Activated T-cell treated with anti-CD3 and anti-CD28 coated beads, Interleukin-2, amount 50 U/mL, for 24 hours (primary cell): ENCODE measurements around the gene GADL1.

Experiments
- DNase-seq: peaks from one replicate; pipeline ENCODE4 v3.0.0-alpha.2; 2020
- H3K27ac Mint-ChIP-seq: 2 replicates; pipeline ENCODE4 v1.8.0; 2020; ENCODE audit warnings: mild to moderate bottlenecking, mixed read lengths
- H3K27me3 Mint-ChIP-seq: 2 replicates; pipeline ENCODE4 v1.8.0; 2020; ENCODE audit warnings: mixed read lengths
- H3K36me3 Mint-ChIP-seq: 2 replicates; pipeline ENCODE4 v1.8.0; 2020; ENCODE audit warnings: low read depth, mixed read lengths
- H3K4me1 Mint-ChIP-seq: 2 replicates; pipeline ENCODE4 v1.8.0; 2020; ENCODE audit warnings: low read depth, mixed read lengths
- H3K4me3 Mint-ChIP-seq: 2 replicates; pipeline ENCODE4 v1.8.0; 2020; ENCODE audit warnings: mild to moderate bottlenecking, moderate library complexity, mixed read lengths
- H3K9me3 Mint-ChIP-seq: 2 replicates; pipeline ENCODE4 v1.8.0; 2020; ENCODE audit warnings: mixed read lengths

GADL1 gene

DNA sequence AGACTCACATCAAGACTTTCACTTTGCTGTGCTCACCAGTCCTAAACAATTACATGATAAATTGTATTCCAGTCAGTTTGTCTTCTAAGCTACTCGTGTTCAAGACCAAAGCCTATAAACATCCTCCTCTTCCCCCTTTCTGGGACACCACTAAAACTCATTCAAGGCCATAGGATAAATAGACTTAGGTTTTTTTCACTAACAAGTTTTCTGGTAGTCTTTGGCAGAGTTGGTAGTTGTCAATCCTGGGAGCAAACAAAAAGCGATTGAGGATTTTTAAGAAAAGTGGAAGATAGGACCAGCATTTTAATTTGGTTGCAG is 173.2 kb downstream of the GADL1 start:
- Mint-ChIP-seq H3K27me3 (no peaks in the 10 kb centered on the region), H3K36me3 (no peaks in the 10 kb centered on the region), H3K9me3 (no peaks in the 10 kb centered on the region), H3K4me1 (no peaks in the 10 kb centered on the region), H3K4me3 (no peak overlapping the region), H3K27ac (no peak overlapping the region)
- DNase-seq: no peak

DNA sequence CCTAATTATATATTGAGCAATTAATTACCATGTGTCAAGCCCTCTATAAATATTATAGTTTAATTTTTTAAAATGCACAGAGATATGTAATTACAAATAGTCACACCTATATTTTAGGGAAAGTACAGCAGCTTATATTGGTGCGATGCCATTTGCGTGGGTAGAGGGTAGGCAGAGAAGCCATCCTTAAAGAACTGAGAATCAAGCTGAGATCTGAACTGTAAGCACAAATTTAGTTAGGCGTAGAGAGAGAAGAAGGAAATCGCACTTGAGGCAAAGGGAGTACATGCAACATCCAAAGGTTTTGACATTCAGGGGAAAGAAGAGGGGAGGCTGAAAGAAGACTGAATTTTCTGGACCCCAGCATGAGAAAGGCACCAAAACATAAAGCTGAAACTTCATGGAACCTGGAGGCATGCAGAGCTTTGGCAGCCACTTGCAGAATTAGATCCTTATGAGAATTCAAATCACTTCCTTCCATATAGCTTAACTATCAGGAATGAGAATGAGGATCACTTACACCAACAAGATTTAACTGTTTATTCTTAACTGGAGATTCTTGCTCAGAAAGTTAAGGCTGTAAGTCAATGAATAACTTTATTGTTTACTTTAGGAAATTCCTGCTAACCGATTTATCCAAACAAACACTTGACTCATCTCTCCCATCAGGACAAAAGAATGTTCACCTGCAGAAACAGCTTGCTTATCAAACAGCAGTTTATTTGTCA is 173.7 kb downstream of the GADL1 start:
- no peak overlapping the region for H3K27ac Mint-ChIP-seq
- H3K4me1 Mint-ChIP-seq: no peaks in the 10 kb centered on the region
- DNase-seq: no peak
- no peaks in the 10 kb centered on the region for H3K27me3 Mint-ChIP-seq
- H3K9me3 Mint-ChIP-seq: no peaks in the 10 kb centered on the region
- H3K36me3 Mint-ChIP-seq: no peaks in the 10 kb centered on the region
- H3K4me3 Mint-ChIP-seq: no peak overlapping the region

DNA sequence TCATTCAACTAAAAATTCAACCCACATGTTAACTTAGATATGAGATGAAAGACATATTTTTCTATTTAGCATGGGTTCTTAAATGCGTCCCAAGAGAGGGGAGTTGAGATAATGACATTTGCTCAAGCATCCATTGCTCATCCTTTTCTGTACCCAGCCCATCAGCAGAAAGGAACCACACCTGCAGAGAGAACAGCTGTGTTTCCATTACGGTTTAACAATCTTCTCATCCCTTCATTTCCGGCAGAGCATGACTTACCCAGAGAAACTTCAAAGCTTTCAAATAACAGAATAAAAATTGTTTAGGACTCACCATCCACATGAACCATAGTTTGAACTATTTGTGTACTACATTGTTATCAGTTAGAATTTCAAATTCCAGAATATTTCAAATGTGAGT is 174.9 kb downstream of the GADL1 start:
- Mint-ChIP-seq H3K4me1 (no peaks in the 10 kb centered on the region), H3K36me3 (no peaks in the 10 kb centered on the region), H3K4me3 (no peak overlapping the region), H3K27me3 (no peaks in the 10 kb centered on the region), H3K9me3 (no peaks in the 10 kb centered on the region), H3K27ac (no peak overlapping the region)
- DNase-seq: no peak

DNA sequence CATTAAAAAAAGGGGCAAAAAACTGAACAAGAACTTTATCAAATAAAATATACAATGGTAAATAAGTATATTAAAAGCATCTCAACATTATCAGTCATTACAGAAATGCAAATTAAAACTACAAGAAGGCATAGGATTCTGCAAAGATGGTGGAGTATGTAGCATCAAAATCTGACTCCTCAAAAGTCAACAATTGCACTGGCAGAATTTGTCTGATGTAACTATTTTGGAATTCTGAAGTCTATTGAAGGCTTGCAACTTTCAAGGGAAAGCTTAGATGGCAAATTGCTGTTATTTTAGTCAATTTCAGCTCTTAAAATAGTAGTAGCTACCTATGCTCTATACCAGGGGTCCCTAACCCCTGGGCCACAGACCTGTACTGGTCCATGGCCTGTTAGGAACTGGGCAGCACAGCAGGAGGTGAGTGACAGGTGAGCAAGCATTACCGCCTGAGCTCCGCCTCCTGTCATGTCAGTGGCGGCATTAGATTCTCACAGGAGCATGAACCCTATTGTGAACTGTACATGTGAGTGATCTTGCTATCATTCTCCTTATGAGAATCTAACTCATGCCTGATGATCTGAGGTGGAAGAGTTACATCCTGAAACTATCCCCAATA is 180.5 kb downstream of the GADL1 start:
- no peaks in the 10 kb centered on the region for H3K36me3 Mint-ChIP-seq
- H3K4me3 Mint-ChIP-seq: no peak overlapping the region
- H3K27ac Mint-ChIP-seq: no peak overlapping the region
- peaks cover 7% of the 10 kb centered on the region for H3K4me1 Mint-ChIP-seq
- DNase-seq: no peak
- no peaks in the 10 kb centered on the region for H3K27me3 Mint-ChIP-seq
- no peaks in the 10 kb centered on the region for H3K9me3 Mint-ChIP-seq

DNA sequence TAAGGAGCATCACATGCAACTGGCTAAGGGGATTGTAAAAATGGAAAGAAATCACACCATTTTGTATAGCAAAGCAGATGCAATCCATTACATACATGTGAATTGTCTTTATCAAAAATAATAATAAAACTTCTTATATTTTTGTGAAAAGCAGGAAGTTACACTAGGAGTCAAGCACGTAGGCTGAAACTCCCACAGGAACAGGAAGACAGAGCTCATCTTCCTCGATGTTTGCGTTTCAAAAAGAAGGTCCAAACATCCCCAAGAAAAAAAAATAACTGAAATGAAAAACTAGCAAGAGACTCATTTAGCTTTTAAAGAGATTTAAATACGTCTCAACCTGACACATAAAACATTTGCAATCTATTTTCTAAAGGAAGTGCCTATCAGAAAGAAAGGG is 181.5 kb downstream of the GADL1 start:
- Mint-ChIP-seq H3K36me3 (no peaks in the 10 kb centered on the region), H3K4me1 (peaks cover 12% of the 10 kb centered on the region), H3K4me3 (no peak overlapping the region), H3K9me3 (no peaks in the 10 kb centered on the region), H3K27me3 (no peaks in the 10 kb centered on the region), H3K27ac (no peak overlapping the region)
- no peak for DNase-seq

DNA sequence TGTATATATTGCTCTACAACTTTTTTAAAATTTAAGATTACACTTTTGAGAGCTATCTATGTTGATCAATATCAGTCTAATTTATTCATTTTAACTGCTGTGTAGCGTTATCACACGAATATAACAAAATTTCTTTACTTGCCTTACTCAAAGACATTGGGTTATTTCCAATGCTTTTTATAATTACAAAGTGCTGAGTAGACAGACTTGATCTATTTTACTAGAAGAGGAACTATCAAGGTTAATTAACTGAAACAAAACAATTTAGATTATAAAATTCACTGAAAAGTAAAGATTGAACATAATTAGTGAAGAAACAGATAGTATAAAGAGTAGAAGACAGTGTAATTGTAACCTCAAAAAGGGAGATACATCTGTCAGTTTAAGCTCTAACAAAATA is 182.6 kb downstream of the GADL1 start:
- H3K4me3 Mint-ChIP-seq: no peak overlapping the region
- H3K36me3 Mint-ChIP-seq: no peaks in the 10 kb centered on the region
- no peak overlapping the region for H3K27ac Mint-ChIP-seq
- DNase-seq: no peak
- no peaks in the 10 kb centered on the region for H3K27me3 Mint-ChIP-seq
- peaks cover 2% of the 10 kb centered on the region for H3K9me3 Mint-ChIP-seq
- peaks cover 15% of the 10 kb centered on the region for H3K4me1 Mint-ChIP-seq

DNA sequence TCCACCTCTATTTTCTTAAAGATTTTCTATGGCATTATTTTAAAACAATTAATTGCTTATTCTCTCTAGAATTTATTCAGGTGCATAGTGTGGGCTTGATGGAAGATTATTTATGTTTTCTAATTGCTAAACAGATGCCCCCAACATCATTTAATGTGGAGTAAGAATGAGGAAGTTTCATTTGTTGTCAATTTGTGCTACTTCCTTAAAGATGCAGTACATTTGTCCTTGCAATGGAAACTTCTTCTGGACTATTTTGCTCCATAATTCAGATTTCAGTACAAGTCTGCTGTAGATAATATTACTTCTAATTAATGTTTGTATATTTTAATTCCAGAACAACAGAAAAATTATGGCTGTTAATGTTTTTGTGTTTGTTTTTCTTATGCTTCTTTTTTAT is 183.3 kb downstream of the GADL1 start:
- Mint-ChIP-seq H3K4me1 (peaks cover 15% of the 10 kb centered on the region), H3K4me3 (no peak overlapping the region), H3K9me3 (peaks cover 2% of the 10 kb centered on the region), H3K27ac (no peak overlapping the region), H3K27me3 (no peaks in the 10 kb centered on the region), H3K36me3 (no peaks in the 10 kb centered on the region)
- DNase-seq: no peak

DNA sequence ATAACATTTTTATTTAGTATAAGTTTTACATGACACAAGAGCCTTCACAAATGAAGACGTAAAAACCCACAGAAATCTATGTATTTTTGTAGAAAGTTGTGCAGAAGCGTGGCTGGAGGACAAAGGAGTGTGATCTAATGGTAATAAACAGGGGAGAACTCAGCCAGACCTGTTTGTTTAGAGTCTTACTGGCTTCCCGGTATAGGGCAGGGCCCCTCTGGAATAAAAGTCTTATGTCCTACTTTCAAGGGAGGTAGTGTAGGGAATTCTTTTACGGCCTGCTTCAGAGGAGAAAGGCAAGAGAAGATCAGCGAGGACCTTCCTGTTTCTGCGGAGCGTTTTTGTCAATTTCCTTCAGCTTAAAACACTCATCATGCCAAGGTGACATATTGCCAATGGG is 184.4 kb downstream of the GADL1 start:
- no peak overlapping the region for H3K4me3 Mint-ChIP-seq
- H3K36me3 Mint-ChIP-seq: peaks cover 4% of the 10 kb centered on the region
- H3K27ac Mint-ChIP-seq: no peak overlapping the region
- H3K9me3 Mint-ChIP-seq: peaks cover 2% of the 10 kb centered on the region
- peaks cover 15% of the 10 kb centered on the region for H3K4me1 Mint-ChIP-seq
- no peaks in the 10 kb centered on the region for H3K27me3 Mint-ChIP-seq
- DNase-seq: no peak

DNA sequence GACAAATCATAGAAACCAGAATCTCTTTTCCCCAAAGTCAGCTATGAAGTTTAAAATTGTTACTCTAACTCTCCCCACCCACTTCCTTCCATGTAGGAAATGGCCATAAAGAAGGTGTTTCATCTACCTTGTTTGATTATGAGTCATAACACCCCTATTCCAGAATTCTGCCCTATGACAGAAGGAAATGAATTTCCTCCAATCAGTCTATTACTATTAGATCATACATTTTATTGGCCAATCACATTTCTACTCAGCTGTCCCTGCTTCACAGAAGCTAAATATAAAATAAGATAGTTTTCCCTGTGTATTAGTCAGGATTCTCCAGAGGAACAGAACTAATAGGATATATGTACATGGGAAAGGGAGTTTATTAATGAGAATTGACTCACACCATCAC is 186.0 kb downstream of the GADL1 start:
- H3K36me3 Mint-ChIP-seq: peaks cover 8% of the 10 kb centered on the region
- H3K27me3 Mint-ChIP-seq: no peaks in the 10 kb centered on the region
- H3K4me3 Mint-ChIP-seq: no peak overlapping the region
- H3K27ac Mint-ChIP-seq: no peak overlapping the region
- peaks cover 20% of the 10 kb centered on the region for H3K4me1 Mint-ChIP-seq
- DNase-seq: no peak
- H3K9me3 Mint-ChIP-seq: peaks cover 2% of the 10 kb centered on the region

DNA sequence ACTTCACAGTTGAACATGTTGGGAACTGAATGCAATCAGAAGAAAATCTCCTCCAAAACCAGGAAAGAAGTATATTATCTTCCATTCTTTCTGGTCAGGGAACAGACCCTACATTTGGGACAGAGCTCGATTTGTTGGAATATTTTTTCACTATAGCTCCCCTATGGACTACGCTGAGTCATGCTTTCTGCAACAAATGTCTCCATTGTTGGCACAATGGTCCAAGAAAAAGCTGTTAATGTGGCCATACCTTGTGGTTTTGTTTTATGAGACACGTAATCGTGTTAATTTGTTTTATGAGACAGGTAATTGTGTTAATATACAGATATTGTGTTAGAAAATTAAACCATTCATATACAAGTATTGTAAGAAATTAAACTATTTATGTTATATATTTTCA is 186.6 kb downstream of the GADL1 start:
- no peaks in the 10 kb centered on the region for H3K27me3 Mint-ChIP-seq
- H3K36me3 Mint-ChIP-seq: peaks cover 14% of the 10 kb centered on the region
- H3K27ac Mint-ChIP-seq: no peak overlapping the region
- DNase-seq: no peak
- peaks cover 2% of the 10 kb centered on the region for H3K9me3 Mint-ChIP-seq
- H3K4me3 Mint-ChIP-seq: no peak overlapping the region
- peaks cover 19% of the 10 kb centered on the region for H3K4me1 Mint-ChIP-seq

DNA sequence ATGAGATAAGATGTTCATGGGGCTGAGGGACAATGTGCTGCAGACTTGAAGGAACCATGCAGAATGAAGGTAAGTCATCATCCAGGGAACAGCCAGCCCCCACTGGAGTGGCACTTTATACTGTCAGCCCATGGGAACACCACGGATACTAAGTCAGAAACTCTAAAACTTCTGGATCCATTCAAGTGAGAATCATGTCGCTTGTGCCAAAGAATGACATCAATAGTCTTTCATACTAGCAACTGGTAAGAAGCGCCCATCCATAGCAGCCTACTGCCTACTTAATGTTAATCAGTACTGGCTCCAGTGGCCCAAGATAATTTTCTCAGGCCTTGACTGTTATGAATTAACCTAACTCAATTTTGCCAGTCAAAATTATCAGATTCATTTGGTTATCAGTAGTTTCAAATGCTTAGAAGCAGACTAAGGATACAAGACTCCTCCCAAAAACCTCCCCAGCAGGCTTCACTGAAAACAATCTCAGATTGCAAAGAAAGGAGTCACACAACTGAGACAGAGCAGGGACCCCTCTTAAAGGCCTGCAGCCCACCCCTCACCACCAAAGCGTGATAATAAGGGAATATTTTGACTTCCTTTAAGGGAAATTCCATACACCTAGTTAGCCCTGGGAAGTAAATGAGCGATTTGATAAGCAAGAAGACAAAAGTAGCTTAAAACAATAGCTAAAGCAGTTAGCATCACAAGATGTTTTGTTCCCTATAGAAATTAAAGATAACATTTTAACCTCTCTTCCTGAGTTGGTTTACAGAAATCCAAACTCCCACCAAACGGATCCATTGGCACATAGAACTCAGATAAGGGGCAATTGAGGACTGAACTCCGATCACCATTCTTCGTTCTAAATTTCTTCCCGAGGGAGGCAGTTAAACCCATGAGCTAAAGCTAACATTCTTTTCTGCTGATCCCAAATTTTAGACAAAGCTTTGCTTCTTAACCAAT is 189.2 kb downstream of the GADL1 start:
- Mint-ChIP-seq H3K4me1 (peaks cover 21% of the 10 kb centered on the region), H3K36me3 (peaks cover 26% of the 10 kb centered on the region), H3K9me3 (peaks cover 2% of the 10 kb centered on the region), H3K4me3 (no peak overlapping the region), H3K27ac (no peak overlapping the region), H3K27me3 (no peaks in the 10 kb centered on the region)
- DNase-seq: no peak

DNA sequence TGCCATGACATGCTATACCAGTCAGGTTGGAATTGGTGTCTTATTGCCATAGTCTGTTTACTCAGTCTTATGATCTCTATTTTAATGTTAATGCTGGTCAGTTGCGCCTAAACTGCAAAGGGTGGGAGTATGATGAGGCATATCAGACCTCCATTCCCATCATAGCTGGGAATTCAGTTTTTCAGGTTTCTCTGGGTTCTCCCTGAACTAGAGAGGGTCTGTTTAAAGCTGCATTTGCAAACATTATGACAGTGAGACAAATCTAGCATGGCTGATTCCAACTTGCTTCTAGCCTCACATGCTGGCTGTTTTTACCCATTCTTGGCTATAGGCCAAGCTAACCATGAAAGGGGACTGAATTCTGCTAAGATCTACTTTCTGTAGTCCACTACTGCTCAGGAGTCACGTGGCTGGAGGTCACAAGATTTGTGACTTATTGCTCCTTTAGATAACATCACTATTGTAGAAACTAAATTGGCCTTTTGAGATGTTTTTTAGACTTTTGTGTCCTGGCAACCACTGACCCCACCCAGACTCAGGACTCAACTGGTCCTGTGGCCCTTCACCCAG is 191.5 kb downstream of the GADL1 start:
- peaks cover 48% of the 10 kb centered on the region for H3K36me3 Mint-ChIP-seq
- H3K4me1 Mint-ChIP-seq: peaks cover 12% of the 10 kb centered on the region
- no peak for DNase-seq
- peak overlapping the region; percentile 8 for H3K27ac Mint-ChIP-seq
- no peaks in the 10 kb centered on the region for H3K27me3 Mint-ChIP-seq
- no peak overlapping the region for H3K4me3 Mint-ChIP-seq
- H3K9me3 Mint-ChIP-seq: peaks cover 2% of the 10 kb centered on the region

DNA sequence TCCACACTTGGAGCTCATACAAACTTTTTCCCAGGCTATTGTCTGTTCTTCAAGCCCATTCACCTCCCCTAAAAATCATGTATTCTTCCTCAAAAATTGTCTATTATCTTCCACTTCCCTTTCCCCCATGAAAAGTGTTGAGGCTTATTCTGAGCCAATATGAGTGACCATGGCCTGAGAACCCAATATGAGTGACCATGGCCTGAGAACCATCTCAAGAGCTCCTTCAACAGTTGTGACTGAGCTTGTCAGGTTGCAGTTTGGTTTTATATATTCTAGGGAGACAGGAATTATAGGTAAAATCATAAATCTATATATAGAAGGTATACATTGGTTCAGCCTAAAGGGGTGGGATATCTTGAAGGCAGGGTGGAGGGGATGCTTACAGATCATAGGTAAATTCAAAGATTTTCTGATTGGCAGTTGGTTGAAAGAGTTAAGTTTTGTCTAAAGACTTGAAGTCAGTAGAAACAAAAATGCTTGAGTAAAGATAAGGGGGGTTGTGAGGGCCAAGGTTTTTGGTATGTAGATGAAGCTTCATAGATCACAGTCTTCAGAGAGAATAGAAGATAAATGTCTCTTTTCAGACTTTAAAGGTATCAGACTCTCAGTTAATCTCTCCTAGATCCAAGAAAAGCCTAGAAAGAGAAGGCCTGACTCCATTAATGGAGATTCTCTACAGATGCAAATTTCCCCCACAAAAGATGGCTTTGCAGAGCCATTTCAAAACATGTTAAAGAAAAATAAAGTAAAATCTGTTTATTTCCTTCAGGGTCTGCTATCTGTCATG is 192.2 kb downstream of the GADL1 start:
- peaks cover 55% of the 10 kb centered on the region for H3K36me3 Mint-ChIP-seq
- no peak overlapping the region for H3K4me3 Mint-ChIP-seq
- H3K27ac Mint-ChIP-seq: no peak overlapping the region
- no peak for DNase-seq
- H3K4me1 Mint-ChIP-seq: peaks cover 12% of the 10 kb centered on the region
- no peaks in the 10 kb centered on the region for H3K27me3 Mint-ChIP-seq
- H3K9me3 Mint-ChIP-seq: peaks cover 2% of the 10 kb centered on the region

DNA sequence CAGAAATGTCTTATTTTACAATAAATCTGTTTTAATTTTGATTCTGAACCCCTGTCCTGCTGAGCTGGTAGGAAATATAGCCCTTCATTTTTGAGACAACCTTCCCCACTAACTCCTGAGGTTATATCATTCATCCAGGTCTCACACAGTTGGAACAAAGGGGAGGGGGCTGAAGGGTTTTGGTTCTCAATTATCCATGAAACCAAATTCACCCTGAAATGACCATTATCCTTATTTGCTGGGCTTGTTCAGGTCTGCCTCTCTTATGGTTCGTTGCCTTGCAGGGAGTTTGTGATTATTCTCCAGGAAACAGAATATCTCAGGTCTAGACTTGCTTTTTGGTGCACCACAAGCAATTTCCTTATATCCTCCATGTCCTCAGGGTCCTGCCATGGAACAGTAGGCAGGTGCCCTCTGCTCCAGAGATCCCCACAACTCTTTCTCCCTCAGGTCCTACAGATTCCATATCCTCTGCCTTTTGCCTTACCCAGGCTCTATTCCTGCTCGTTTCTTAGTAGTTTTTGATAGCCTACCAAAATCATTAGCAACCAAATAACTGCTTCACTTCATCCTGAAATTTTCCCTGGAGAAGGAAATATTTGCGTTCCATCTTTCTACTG is 193.6 kb downstream of the GADL1 start:
- peaks cover 68% of the 10 kb centered on the region for H3K36me3 Mint-ChIP-seq
- H3K27me3 Mint-ChIP-seq: no peaks in the 10 kb centered on the region
- H3K4me1 Mint-ChIP-seq: peaks cover 22% of the 10 kb centered on the region
- H3K4me3 Mint-ChIP-seq: no peak overlapping the region
- H3K27ac Mint-ChIP-seq: peak overlapping the region; percentile 20
- H3K9me3 Mint-ChIP-seq: no peaks in the 10 kb centered on the region
- DNase-seq: no peak
